Activated gamma-delta T cell treated with anti-CD3 and anti-CD28 coated beads, Interleukin-2, amount 50 U/mL, for 16 hours (primary cell): ENCODE data around the gene DCTN2.
"Not testable (repeated sequence)": the region's sequence is repeated elsewhere in the genome, so short reads cannot be mapped to it uniquely, and the experiment has no call there.

Experiments used
- DNase-seq: peaks from one replicate; pipeline ENCODE4 v3.0.0-alpha.2; 2020; ENCODE audit warnings: low read depth

The DCTN2 gene

GRCh38 chr12:57576613-57577160 is 29.7 kb upstream of the DCTN2 start:
- no peak for DNase-seq

GRCh38 chr12:57575771-57576612 is 29.0 kb upstream of the DCTN2 start:
- no peak for DNase-seq

GRCh38 chr12:57574795-57575194 is 27.8 kb upstream of the DCTN2 start:
- DNase-seq = no peak

- DNase-seq = no peak
Observed at GRCh38 chr12:57571926-57572762, 25.2 kb upstream of the DCTN2 start.

GRCh38 chr12:57570438-57570837 is 23.4 kb upstream of the DCTN2 start:
- DNase-seq = not testable (repeated sequence)

GRCh38 chr12:57569858-57570257 is 22.9 kb upstream of the DCTN2 start:
- DNase-seq = no peak

- no peak for DNase-seq
Observed at GRCh38 chr12:57568838-57569237, 21.8 kb upstream of the DCTN2 start.

- no peak for DNase-seq
Observed at GRCh38 chr12:57564178-57564740, 17.3 kb upstream of the DCTN2 start.

- DNase-seq = no peak
Observed at GRCh38 chr12:57563358-57563757, 16.4 kb upstream of the DCTN2 start.

GRCh38 chr12:57561117-57561516 is 14.1 kb upstream of the DCTN2 start:
- not testable (repeated sequence) for DNase-seq

GRCh38 chr12:57560516-57560915 is 13.5 kb upstream of the DCTN2 start:
- no peak for DNase-seq

GRCh38 chr12:57558864-57559263 is 11.9 kb upstream of the DCTN2 start:
- DNase-seq = no peak

GRCh38 chr12:57554897-57555296 is 7.9 kb upstream of the DCTN2 start:
- DNase-seq = no peak

- DNase-seq = no peak
Observed at GRCh38 chr12:57554453-57554852, 7.5 kb upstream of the DCTN2 start.

GRCh38 chr12:57553343-57554202 is 6.6 kb upstream of the DCTN2 start:
- no peak for DNase-seq

- DNase-seq = no peak
Observed at GRCh38 chr12:57552835-57553313, 5.9 kb upstream of the DCTN2 start.

GRCh38 chr12:57552306-57552651 is 5.3 kb upstream of the DCTN2 start:
- no peak for DNase-seq

GRCh38 chr12:57551637-57552305 is 4.8 kb upstream of the DCTN2 start:
- DNase-seq = no peak

GRCh38 chr12:57550641-57551549 is 3.9 kb upstream of the DCTN2 start:
- no peak for DNase-seq
